Activated CD4-positive, alpha-beta T cell treated with anti-CD3 and anti-CD28 coated beads, Interleukin-2, amount 10 ng/mL, durations not matched to agents 24 days and 14 days (primary cell): ENCODE results near the gene ADAM15. TPM values are rescaled to one million over a fixed set of nuclear protein-coding genes. Genes with fewer than 3 reads are reported as not detected.

Experiments used
- DNase-seq: peaks from one replicate; pipeline ENCODE4 v3.0.0; 2022
- H3K27ac Mint-ChIP-seq: one replicate; pipeline ENCODE4 v1.8.0; 2022; ENCODE audit warnings: mild to moderate bottlenecking, mixed read lengths
- H3K27me3 Mint-ChIP-seq: one replicate; pipeline ENCODE4 v1.8.0; 2022; ENCODE audit warnings: mixed read lengths
- H3K36me3 Mint-ChIP-seq: one replicate; pipeline ENCODE4 v1.8.0; 2022; ENCODE audit warnings: low read depth, mild to moderate bottlenecking, mixed read lengths
- H3K4me1 Mint-ChIP-seq: one replicate; pipeline ENCODE4 v1.8.0; 2021; ENCODE audit warnings: mixed read lengths
- H3K4me3 Mint-ChIP-seq: one replicate; pipeline ENCODE4 v1.8.0; 2022; ENCODE audit warnings: mild to moderate bottlenecking, moderate library complexity, mixed read lengths
- H3K9me3 Mint-ChIP-seq: one replicate; pipeline ENCODE4 v1.8.0; 2021; ENCODE audit warnings: mixed read lengths
- intact Hi-C: fragments of 100-400 bp; cut with micrococcal nuclease; formaldehyde crosslinking; loops from one replicate; pipeline ENCODE4 v1.15.1; 2023
- total RNA-seq: library from RNA; stranded (reverse); gene quantifications from 2 replicates; pipeline ENCODE4 v1.2.3, GENCODE V29; 2022

The ADAM15 gene
- total RNA-seq, 1 donor from 2014 or later, result 84.5 TPM

DNA sequence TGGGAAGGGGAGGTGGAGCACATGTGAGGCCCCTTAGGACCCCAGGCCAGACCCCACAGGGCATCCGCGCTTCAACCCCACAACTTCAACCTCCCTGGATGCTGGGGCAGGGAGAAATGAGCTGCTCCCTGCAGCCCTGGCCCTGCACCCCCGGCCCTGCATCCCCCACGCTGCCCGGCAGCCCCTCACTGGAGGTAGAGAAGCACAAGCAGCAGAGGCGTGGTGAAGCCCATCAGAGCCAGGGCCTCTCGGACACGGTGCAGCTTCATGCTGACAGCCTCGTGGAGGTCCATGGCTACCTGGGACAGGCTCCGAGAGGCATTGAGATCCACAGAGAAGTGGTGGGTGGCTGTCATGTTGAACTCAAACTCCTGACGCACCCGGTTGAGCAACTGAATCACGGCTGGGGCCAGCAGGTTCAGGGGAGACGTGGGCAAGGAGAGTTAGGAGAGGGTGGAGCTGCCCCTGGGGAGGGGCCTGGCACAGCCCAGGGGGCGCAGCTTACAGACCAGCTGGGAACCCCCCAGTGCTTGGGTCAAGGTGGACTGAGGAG is 20.8 kb upstream of the ADAM15 start:
- Mint-ChIP-seq H3K4me3 (no peak overlapping the region), H3K36me3 (no peaks in the 10 kb centered on the region), H3K9me3 (no peaks in the 10 kb centered on the region), H3K27ac (no peak overlapping the region), H3K27me3 (peaks cover 5% of the 10 kb centered on the region), H3K4me1 (no peaks in the 10 kb centered on the region)
- no peak for DNase-seq
- intact Hi-C loops, result no loop called here

DNA sequence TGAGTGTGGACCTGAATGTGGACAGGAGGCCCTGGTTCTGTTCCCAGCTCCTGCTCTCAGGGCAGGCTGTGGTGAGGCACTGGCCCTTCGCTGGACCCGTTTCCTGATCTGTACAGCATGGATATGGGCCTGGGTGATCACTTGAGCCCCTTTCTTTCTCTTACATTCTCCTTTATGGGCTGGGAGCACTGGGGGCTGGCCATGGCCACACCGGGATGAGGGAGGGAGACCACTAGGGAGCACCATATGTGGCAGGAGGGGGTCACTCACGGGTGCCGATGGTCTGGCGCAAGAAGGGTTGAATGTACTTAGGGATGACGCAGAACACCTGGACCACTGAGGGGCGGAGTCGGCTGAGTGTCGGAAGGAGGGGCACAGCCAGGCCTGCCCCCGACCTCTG is 20.2 kb upstream of the ADAM15 start:
- no peaks in the 10 kb centered on the region for H3K36me3 Mint-ChIP-seq
- intact Hi-C loops, result no loop called here
- H3K4me3 Mint-ChIP-seq, result no peak overlapping the region
- H3K9me3 Mint-ChIP-seq, result no peaks in the 10 kb centered on the region
- no peak overlapping the region for H3K27ac Mint-ChIP-seq
- peaks cover 5% of the 10 kb centered on the region for H3K27me3 Mint-ChIP-seq
- DNase-seq, result no peak
- no peaks in the 10 kb centered on the region for H3K4me1 Mint-ChIP-seq

DNA sequence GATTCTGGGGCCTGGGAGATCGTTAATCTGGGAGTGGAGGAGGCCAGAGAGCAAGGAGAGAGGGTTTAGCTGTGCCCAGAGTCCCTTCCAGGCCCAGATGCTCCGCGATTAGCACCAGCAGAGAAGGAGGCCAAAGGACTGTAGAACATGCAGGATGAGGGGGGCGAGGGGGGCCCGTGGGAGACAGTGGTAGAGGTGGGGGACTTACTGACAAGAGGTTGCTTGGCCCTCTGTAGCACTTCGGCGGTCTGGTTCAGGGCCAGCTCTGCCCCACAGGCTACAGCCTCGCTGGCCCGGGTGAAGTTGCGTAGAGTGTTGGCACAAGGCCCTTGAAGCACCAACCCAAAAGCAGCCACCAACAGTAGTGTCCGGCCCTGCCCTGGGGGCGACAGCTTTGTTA is 18.2 kb upstream of the ADAM15 start:
- Mint-ChIP-seq H3K4me3 (no peak overlapping the region), H3K4me1 (no peaks in the 10 kb centered on the region), H3K9me3 (no peaks in the 10 kb centered on the region), H3K27me3 (peaks cover 11% of the 10 kb centered on the region), H3K27ac (no peak overlapping the region), H3K36me3 (no peaks in the 10 kb centered on the region)
- no peak for DNase-seq
- intact Hi-C loops, result no loop called here

DNA sequence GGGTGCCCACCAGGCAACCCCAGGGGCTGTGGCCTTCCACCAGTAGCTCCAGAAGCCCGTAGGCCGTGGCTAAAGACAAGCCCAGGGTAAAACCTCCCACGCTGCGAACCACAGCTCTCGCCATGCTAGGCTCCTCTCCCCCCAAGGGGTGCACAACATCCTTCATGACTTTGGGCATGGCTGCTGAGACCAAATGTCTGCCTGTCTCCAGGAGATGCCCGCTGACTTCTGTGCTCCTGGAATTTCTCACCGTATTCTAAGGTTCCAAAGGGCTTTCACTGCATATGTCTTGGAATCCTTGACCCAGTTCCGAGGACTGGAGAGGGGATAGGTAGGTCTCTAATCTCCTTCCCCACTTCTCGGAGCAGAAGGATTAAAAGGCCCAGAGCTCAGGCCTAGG is 17.6 kb upstream of the ADAM15 start, which contains the start of the genes DCST1 and DCST2:
Gene DCST1 (plus strand): TSS at position 301 of the 400 bp plus-strand sequence. CDS start 213 bp downstream, outside the sequence.
Gene DCST2 (minus strand): TSS at position 258 of the 400 bp plus-strand sequence. CDS start 80 bp downstream, at position 178.
- Mint-ChIP-seq H3K4me3 (no peak within 1 kb of the TSS), H3K4me1 (no peaks in the 10 kb centered on the region), H3K9me3 (no peaks in the 10 kb centered on the region), H3K36me3 (no peaks in the 10 kb centered on the region), H3K27me3 (peaks cover 16% of the 10 kb centered on the region), H3K27ac (no peak within 1 kb of the TSS)
- intact Hi-C loops, result no loop called here
- DNase-seq, result no peak

DNA sequence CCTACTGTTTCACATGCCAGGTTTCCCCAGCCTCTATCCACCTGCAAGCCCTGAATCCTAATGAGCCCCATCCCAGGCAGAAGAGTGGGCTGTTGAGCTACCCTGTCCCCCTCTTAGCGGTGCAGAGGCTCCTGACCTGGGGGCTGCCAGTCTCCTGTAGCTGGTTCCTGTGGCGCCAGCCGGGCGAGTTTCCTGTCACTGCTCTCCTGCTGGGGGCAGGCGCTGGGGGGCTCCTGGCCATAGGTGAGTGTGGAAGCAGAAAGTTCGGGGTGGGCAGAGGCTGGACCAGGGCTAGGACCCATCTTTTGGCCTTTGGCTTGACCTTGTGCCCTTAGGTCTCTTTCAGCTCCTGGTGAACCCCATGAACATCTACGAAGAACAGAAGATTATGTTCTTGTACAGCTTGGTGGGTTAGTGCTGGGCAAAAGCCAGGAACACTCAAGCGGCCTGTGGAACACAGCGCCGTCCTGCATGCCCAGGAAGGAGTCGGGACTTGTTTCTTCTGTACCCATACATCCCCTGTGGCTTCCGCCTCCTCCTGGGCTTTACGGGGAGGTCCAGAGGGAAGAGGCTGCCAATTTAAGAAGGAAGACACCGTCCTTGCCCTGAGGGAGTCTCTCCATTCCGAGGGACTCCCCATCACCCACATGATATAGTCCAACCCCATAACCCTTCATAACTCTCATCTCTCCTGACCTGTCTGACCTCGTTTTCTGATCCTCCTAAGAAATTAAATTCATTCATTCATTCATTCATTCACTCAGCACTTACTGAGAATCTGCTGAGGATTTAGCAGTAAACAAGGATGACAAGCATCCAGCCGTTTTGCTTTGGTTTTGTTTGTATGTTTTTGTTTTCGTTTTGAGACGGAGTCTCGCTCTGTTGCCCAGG is 16.6 kb upstream of the ADAM15 start:
- Mint-ChIP-seq H3K4me1 (no peaks in the 10 kb centered on the region), H3K27me3 (peaks cover 15% of the 10 kb centered on the region), H3K27ac (no peak overlapping the region), H3K36me3 (no peaks in the 10 kb centered on the region), H3K4me3 (no peak overlapping the region), H3K9me3 (no peaks in the 10 kb centered on the region)
- DNase-seq, result no peak
- intact Hi-C loops, result no loop called here

DNA sequence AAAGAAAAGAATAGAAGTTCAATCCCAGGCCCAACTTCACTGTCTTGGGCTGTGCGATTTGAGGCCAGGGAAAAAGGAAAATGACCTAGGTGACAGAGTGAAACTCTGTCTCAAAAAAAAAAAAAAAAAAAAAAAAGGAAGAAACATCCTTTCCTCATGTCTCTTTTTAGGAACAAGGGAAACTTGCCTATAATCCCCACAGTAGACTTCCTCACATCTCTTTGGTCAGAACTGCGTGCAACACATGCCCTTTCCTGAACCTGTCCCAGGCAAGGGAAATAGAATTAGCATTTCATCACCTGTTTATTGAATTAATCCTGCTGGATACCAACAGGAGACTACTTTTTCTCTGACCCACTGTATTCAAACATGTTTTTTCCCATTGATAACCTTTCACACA is 15.2 kb upstream of the ADAM15 start:
- intact Hi-C loops, result no loop called here
- H3K9me3 Mint-ChIP-seq, result no peaks in the 10 kb centered on the region

DNA sequence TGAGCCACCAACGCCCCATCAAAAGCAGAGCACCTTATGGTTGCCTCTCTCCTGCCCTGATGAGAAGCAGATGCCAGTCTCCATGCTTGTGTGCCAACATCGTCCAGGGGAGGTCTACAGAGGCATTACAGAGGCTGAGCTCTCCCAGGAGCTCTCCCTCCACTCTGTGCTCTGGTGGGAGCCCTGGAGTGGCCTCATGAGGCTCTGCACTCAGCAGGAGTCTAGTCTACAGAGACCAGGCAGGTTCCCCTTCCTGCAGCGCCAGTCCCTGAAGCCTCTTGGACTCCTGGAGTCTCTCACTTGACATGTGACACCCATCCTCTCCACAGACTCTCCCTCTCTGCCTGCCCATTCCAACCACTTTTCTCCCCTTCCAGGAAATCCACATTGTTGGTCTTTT is 14.1 kb upstream of the ADAM15 start:
- no peak for DNase-seq
- Mint-ChIP-seq H3K4me1 (no peaks in the 10 kb centered on the region), H3K9me3 (no peaks in the 10 kb centered on the region), H3K27ac (no peak overlapping the region), H3K36me3 (no peaks in the 10 kb centered on the region), H3K27me3 (peaks cover 18% of the 10 kb centered on the region), H3K4me3 (no peak overlapping the region)
- intact Hi-C loops, result no loop called here

More for the DNA sequence above, 15.2 kb upstream of the ADAM15 start:
- Mint-ChIP-seq H3K4me3 (no peak overlapping the region), H3K36me3 (no peaks in the 10 kb centered on the region), H3K27me3 (peaks cover 18% of the 10 kb centered on the region), H3K4me1 (no peaks in the 10 kb centered on the region), H3K27ac (no peak overlapping the region)
- DNase-seq, result no peak

DNA sequence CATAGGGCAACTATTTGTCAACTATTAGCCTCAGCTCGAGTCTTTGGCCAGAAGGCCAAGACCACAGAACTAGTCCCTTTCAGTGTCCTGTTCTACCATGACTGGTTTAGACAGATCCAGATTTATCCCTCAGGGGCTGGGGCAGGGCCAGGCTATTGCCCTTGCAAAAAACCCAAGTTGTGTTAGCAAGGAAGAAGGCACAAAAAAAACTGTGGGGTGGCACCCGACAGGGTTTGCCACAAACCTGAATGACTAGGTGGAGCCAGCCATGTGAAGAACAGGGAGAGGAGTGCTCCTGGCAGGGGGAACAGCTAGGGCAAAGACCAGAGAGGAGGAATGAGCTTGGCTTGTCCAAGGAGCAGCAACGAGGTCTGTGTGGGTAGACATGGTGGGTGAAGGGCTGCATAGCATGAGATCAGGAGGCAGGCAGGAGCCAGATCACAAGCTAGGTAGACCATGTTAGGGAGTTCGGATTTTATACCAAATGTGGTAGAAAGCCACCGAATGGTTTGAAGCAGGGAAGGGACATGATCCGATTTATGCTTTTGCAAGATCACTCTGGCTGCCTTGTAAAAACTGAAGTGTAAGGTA is 13.2 kb upstream of the ADAM15 start:
- intact Hi-C loops, result no loop called here
- H3K4me1 Mint-ChIP-seq, result no peaks in the 10 kb centered on the region
- no peaks in the 10 kb centered on the region for H3K9me3 Mint-ChIP-seq
- no peak overlapping the region for H3K27ac Mint-ChIP-seq
- no peaks in the 10 kb centered on the region for H3K36me3 Mint-ChIP-seq
- peaks cover 21% of the 10 kb centered on the region for H3K27me3 Mint-ChIP-seq
- no peak for DNase-seq
- H3K4me3 Mint-ChIP-seq, result no peak overlapping the region

DNA sequence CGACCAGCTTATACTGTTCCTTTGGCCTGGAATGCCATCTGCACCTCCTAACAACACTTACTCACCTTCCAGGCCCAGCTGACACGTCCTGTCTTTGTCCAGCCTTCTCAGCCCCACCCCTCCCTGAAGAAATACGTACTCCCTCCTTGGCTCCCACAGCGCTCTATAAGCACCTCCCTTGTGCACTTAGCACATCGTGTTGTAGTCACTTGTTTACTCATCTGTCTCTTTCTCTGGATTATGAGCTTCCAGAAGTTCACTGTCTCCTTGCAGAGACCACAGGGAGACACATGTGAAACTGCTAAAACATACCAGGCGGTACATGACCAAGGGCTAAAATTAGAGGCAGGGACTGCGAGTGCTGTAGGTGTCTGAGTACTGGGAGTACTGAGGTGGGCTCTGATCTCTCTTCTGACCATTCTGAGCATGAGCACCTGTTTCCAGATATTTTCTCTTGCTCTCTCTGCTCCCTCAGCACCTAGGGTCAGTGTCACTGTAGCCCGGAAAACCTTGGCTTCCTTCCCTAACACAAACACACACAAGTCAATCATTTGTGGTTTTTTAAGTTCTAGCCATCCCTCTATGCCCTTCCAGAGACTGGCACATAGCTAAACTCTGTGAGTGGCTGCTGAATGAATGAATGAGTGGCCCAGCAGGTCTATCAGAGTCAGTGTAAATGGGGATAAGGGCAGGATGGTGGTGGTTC is 12.4 kb upstream of the ADAM15 start:
- DNase-seq, result no peak
- Mint-ChIP-seq H3K27me3 (peaks cover 21% of the 10 kb centered on the region), H3K4me3 (no peak overlapping the region), H3K36me3 (no peaks in the 10 kb centered on the region), H3K4me1 (peaks cover under 1% of the 10 kb centered on the region), H3K9me3 (no peaks in the 10 kb centered on the region), H3K27ac (no peak overlapping the region)
- intact Hi-C loops, result no loop called here

DNA sequence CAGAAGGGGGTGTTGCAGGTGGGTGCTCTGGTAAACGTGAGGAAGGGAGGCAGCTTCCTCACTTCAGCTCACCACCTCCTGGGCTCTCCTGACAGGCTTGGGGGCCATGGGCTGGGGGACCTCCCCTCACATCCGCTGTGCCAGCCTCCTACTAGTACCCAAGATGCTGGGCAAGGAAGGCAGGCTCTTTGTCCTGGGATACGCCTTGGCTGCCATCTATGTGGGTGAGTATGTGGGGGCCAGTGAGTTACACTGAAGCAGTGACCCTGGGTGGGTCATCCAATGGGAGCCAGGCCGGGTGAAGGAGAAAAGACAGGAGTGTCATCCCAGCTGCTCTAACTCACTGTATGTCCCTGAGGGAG is 11.8 kb upstream of the ADAM15 start:
- no peak for DNase-seq
- Mint-ChIP-seq H3K4me1 (peaks cover 4% of the 10 kb centered on the region), H3K9me3 (no peaks in the 10 kb centered on the region), H3K27ac (no peak overlapping the region), H3K27me3 (peaks cover 21% of the 10 kb centered on the region), H3K4me3 (no peak overlapping the region), H3K36me3 (no peaks in the 10 kb centered on the region)
- intact Hi-C loops, result no loop called here

DNA sequence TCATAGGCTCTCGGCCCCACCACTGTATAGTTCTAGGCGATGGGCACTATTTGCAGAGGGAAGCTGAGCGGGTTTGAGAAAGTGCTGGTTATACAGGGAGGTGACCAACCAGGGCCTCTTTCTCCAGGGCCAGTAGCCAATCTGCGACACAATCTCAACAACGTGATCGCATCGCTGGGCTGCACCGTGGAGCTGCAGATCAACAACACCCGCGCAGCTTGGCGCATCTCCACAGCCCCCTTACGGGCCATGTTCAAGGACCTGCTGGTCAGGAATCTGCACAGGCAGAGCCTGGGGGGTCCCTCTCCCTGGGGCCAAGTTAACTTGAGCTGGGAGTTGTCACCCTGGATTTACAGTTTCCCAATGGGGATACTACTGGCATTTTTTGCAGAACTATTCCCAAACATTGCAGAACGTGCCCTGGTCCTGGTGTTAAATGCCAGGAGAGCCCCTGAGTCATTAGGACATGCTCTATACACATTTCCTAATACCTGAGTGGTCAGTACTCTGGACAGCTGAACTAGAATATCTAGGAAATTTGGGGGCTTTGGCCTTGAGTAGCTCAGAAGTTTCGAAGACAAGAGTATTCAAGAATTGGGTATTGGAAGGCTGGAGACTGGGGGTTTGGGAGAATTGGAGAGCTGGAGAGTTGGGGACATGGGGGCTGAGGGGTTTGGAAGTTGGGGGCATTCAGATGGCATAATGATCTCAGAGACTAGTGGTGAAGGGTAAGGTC is 10.6 kb upstream of the ADAM15 start:
- Mint-ChIP-seq H3K4me1 (peaks cover 16% of the 10 kb centered on the region), H3K27me3 (peaks cover 18% of the 10 kb centered on the region), H3K36me3 (no peaks in the 10 kb centered on the region), H3K27ac (no peak overlapping the region), H3K9me3 (no peaks in the 10 kb centered on the region), H3K4me3 (no peak overlapping the region)
- intact Hi-C loops, result no loop called here
- DNase-seq, result no peak

DNA sequence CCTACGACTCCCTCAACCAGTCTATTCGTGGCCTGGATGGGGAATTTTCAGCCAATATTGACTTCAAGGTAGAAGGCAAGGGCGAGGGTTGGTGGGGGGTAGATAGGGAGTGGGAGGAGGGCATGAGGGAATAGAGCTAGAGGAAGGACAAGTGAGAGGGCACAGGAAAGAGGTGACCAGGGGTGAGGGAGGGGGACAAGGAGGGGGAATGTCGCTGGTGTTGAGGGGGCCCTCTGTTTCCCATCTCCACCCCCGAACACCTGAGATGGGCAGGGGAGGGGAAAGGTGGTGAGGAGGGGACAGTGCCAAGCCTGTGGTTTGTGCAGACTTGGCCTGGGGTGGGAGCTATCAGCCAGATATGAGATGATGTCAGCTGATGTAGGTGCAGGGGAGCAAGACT is 8.3 kb upstream of the ADAM15 start:
- no peaks in the 10 kb centered on the region for H3K36me3 Mint-ChIP-seq
- intact Hi-C loops, result no loop called here
- H3K4me3 Mint-ChIP-seq, result no peak overlapping the region
- no peak for DNase-seq
- no peak overlapping the region for H3K27ac Mint-ChIP-seq
- H3K27me3 Mint-ChIP-seq, result peaks cover 13% of the 10 kb centered on the region
- no peaks in the 10 kb centered on the region for H3K9me3 Mint-ChIP-seq
- H3K4me1 Mint-ChIP-seq, result peaks cover 17% of the 10 kb centered on the region

DNA sequence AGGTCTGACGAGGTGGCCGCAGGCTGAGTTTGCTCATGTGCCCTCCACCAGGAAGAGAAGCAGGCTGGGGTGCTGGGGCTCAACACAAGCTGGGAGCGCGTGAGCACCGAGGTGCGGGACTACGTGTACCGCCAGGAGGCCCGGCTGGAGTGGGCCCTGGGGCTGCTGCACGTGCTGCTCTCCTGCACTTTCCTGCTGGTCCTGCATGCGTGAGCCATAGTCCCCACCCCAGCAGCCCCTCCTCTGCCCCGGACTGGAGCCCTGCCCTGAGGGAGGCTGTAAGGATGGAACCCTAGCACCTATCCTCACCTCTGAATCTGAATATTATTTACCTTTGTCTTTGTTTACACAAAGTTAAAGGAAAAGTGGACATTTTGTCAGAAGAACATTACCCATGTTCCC is 7.8 kb upstream of the ADAM15 start:
- no peak for DNase-seq
- peaks cover 9% of the 10 kb centered on the region for H3K27me3 Mint-ChIP-seq
- no peaks in the 10 kb centered on the region for H3K36me3 Mint-ChIP-seq
- intact Hi-C loops, result no loop called here
- no peak overlapping the region for H3K27ac Mint-ChIP-seq
- H3K4me3 Mint-ChIP-seq, result no peak overlapping the region
- H3K4me1 Mint-ChIP-seq, result peaks cover 17% of the 10 kb centered on the region
- H3K9me3 Mint-ChIP-seq, result no peaks in the 10 kb centered on the region
